ENCODE results near the gene IFITM1. TPM values are rescaled to one million over a fixed set of nuclear protein-coding genes. Genes with fewer than 3 reads are reported as not detected.

IFITM1 gene
- total RNA-seq, 4 donors from 2014 or later, result 47.8 to 103 (median 80.5) TPM

DNA sequence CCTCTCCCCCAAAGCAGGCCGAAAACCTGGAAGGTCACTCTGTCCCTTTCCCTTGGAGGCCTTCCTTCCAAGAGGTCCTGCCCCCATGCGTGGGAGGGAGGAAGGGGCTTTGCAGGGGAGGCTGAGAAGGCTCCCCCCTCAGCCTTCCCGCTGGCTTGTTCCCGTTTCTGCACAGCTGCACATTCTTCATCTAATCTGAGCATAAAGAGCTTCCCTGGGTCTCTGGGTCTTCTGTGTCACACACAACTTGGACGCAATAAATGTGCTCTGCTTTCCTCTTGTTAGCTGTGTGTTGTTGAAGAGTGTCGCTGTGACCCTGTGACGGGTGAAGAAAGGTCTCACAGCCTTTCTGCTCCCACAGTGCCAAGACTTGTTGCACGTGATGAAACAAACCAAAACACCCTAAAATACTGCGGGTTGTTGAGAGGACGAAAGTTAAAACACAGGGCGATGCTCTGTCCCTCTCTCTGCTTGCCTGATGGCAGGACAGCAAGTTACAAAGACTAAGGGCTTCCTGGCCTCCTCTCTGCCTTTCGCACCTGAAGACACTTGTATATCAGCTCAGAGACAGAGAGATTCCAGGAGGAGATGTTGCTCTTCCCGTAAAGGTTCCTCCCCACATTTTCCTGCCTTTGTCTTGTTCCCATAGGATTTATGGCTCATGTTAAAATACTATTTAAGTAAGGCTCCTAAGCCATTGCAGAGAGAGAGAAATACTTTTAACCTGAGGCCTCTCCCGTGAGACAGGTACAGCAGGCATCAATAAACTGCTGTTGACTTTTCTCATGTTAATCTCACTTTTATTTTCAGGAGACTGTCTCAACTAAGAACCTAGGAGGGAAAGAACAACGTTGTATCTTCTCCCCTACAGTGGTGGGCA is 22.2 kb downstream of the IFITM1 start:
- no peaks in the 10 kb centered on the region for H3K36me3 ChIP-seq
- TF ChIP-seq POLR2A (IDR thresholded peaks at IDR 0.05), result no peak
- TF ChIP-seq, protein P1, sequence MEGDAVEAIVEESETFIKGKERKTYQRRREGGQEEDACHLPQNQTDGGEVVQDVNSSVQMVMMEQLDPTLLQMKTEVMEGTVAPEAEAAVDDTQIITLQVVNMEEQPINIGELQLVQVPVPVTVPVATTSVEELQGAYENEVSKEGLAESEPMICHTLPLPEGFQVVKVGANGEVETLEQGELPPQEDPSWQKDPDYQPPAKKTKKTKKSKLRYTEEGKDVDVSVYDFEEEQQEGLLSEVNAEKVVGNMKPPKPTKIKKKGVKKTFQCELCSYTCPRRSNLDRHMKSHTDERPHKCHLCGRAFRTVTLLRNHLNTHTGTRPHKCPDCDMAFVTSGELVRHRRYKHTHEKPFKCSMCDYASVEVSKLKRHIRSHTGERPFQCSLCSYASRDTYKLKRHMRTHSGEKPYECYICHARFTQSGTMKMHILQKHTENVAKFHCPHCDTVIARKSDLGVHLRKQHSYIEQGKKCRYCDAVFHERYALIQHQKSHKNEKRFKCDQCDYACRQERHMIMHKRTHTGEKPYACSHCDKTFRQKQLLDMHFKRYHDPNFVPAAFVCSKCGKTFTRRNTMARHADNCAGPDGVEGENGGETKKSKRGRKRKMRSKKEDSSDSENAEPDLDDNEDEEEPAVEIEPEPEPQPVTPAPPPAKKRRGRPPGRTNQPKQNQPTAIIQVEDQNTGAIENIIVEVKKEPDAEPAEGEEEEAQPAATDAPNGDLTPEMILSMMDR (IDR thresholded peaks at IDR 0.05 in 4 of 5, conservative IDR thresholded peaks at IDR 0.05 in 1 of 5), result no peak
- intact Hi-C loops (cut with DNase I; ENCODE audit: low total_unique reads), result no loop called here
- H3K27me3 ChIP-seq, result peaks cover 0 to 6% (median 0%) of the 10 kb centered on the region in 3 donors
- ATAC-seq (peak; percentile 67 to 80), DNase-seq (no peak)
- peak overlapping the region; percentile 68 to 80 (median 76) for H3K27ac ChIP-seq
- no peaks in the 10 kb centered on the region for H3K9me3 ChIP-seq
- peaks cover 8 to 16% of the 10 kb centered on the region in 2 donors for H3K4me1 ChIP-seq
- no peak overlapping the region for H3K4me3 ChIP-seq
- in situ Hi-C loops (cut with MboI; ENCODE audit: low sequenced_read_pairs in 4 of 4), result no loop called here

DNA sequence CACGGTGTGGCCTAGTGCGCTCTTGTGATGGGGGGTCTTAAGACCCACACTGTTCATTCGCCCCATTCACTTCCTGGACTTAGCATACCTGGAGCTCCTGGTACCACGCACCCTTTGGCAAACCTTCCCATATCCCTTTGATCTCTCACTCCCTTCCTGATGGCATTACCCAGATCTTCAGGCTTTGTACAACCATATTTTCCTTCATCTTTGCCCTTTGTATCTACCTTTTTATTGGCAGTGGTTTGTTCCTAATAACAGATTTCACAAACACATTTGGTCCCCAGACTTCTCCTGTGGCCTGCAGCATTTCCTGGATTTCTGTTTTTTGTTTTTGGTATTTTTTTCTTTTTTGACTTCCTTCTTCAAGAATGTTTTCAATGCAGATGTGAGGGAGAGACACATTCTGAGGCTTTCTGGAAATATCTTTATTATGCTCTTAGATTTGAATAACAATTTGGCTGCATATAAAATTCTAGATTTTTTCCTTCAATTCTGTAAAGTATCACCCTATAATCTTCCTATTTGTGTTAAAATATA is 22.9 kb downstream of the IFITM1 start:
- ATAC-seq, result no peak

DNA sequence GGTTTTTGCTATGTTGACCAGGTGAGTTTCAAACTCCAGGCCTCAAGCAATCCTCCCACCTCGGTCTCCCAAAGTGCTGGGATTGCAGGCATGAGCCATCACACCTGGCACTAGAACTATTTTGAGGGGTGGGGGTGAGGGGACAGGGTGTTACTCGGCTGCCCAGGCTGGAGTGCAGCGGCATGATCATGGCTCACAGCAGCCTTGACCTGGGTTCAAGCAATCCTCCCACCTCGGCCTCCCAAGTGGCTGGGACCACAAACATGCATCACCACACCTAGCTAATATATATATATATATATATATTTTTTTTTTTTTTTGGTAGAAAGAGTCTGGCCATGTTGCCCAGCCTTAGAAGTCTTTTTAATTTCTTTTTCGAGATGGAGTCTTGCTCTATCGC is 23.9 kb downstream of the IFITM1 start:
- peak overlapping the region in 1 of 4 donors; percentile 29 for H3K27ac ChIP-seq
- TF ChIP-seq, protein P1 (IDR thresholded peaks at IDR 0.05 in 4 of 5, conservative IDR thresholded peaks at IDR 0.05 in 1 of 5), result no peak
- TF ChIP-seq POLR2A (IDR thresholded peaks at IDR 0.05), result no peak
- no peaks in the 10 kb centered on the region for H3K36me3 ChIP-seq
- in situ Hi-C loops (cut with MboI; ENCODE audit: low sequenced_read_pairs in 4 of 4), result no loop called here
- H3K4me1 ChIP-seq, result peaks cover 8 to 16% of the 10 kb centered on the region in 2 donors
- H3K9me3 ChIP-seq, result no peaks in the 10 kb centered on the region
- intact Hi-C loops (cut with DNase I; ENCODE audit: low total_unique reads), result no loop called here
- peaks cover 0 to 6% (median 0%) of the 10 kb centered on the region in 3 donors for H3K27me3 ChIP-seq
- ATAC-seq (no peak), DNase-seq (no peak)
- H3K4me3 ChIP-seq, result no peak overlapping the region

More for the DNA sequence above, 22.9 kb downstream of the IFITM1 start:
- Histone ChIP-seq H3K27me3 (peaks cover 0 to 6% (median 0%) of the 10 kb centered on the region in 3 donors), H3K4me3 (no peak overlapping the region), H3K36me3 (no peaks in the 10 kb centered on the region), H3K9me3 (no peaks in the 10 kb centered on the region), H3K27ac (peak overlapping the region; percentile 68 to 80 (median 76)), H3K4me1 (peaks cover 8 to 16% of the 10 kb centered on the region in 2 donors)
- no peak for TF ChIP-seq POLR2A (IDR thresholded peaks at IDR 0.05)
- TF ChIP-seq, protein P1 (IDR thresholded peaks at IDR 0.05 in 4 of 5, conservative IDR thresholded peaks at IDR 0.05 in 1 of 5), result no peak
- no peak for DNase-seq
- in situ Hi-C loops (cut with MboI; ENCODE audit: low sequenced_read_pairs in 4 of 4), result no loop called here
- intact Hi-C loops (cut with DNase I; ENCODE audit: low total_unique reads), result no loop called here

DNA sequence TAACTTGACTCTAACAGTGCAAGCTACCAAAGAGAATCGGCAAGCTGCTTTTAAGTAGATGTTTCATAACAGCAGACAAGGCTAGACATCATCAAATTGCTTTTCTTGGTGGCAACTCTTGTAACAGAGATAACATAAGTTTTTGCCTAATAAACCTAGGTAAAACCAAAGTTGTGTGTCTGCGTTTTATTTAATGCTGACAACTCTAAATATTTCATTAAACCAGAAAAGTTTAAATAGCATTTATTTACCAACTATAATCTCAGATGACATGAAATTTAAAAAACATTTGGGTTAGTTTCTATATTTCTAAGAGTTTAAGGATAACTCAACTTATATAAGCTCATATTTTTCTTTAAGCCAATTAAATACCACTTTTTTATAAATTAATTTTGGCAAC is 26.1 kb downstream of the IFITM1 start:
- no peaks in the 10 kb centered on the region for H3K9me3 ChIP-seq
- ATAC-seq, result no peak

More for the DNA sequence above, 26.1 kb downstream of the IFITM1 start:
- Histone ChIP-seq H3K27me3 (peaks cover 0 to 2% (median 0%) of the 10 kb centered on the region in 3 donors), H3K36me3 (no peaks in the 10 kb centered on the region), H3K4me1 (peaks cover 8 to 16% of the 10 kb centered on the region in 2 donors), H3K4me3 (no peak overlapping the region), H3K27ac (no peak overlapping the region)
- TF ChIP-seq, protein P1 (IDR thresholded peaks at IDR 0.05 in 4 of 5, conservative IDR thresholded peaks at IDR 0.05 in 1 of 5), result no peak
- no peak for TF ChIP-seq POLR2A (IDR thresholded peaks at IDR 0.05)
- intact Hi-C loops (cut with DNase I; ENCODE audit: low total_unique reads), result no loop called here
- DNase-seq, result no peak
- in situ Hi-C loops (cut with MboI; ENCODE audit: low sequenced_read_pairs in 4 of 4), result no loop called here

All from gastrocnemius medialis (tissue), 4 donors.